Measurements from ENCODE around the gene HSPA1A. TPM values are rescaled to one million over a fixed set of nuclear protein-coding genes. Genes with fewer than 3 reads are reported as not detected.
"Not testable (repeated sequence)": the region's sequence is repeated elsewhere in the genome, so short reads cannot be mapped to it uniquely, and the experiment has no call there.

HSPA1A gene
- total RNA-seq, 1 donor from 2014 or later, result 116 TPM

GRCh38 chr6:31814677-31815024 lies 692 bp upstream of the HSPA1A start:
- DNase-seq (ENCODE audit: low read depth), result peak; percentile 96
- TF ChIP-seq CTCF (conservative IDR thresholded peaks at IDR 0.05; ENCODE audit: low read depth, low read length), result no peak
- peak overlapping the region; percentile 61 for H3K4me3 ChIP-seq (ENCODE audit: low read depth, low read length)

GRCh38 chr6:31817133-31817928 lies 2.0 kb downstream of the HSPA1A start:
- H3K4me3 ChIP-seq (ENCODE audit: low read depth, low read length), result peak overlapping the region; percentile 43
- DNase-seq (ENCODE audit: low read depth), result not testable (repeated sequence)

- DNase-seq (ENCODE audit: low read depth), result not testable (repeated sequence)
- H3K4me3 ChIP-seq (ENCODE audit: low read depth, low read length), result peak overlapping the region; percentile 43
Observed at GRCh38 chr6:31817929-31818511, 2.7 kb downstream of the HSPA1A start.

- TF ChIP-seq CTCF (conservative IDR thresholded peaks at IDR 0.05; ENCODE audit: low read depth, low read length), result no peak
- no peak overlapping the region for H3K4me3 ChIP-seq (ENCODE audit: low read depth, low read length)
- no peak for DNase-seq (ENCODE audit: low read depth)
Observed at GRCh38 chr6:31819871-31820299, 4.5 kb downstream of the HSPA1A start.

GRCh38 chr6:31820399-31820798 lies 5.1 kb downstream of the HSPA1A start:
- not testable (repeated sequence) for H3K4me3 ChIP-seq (ENCODE audit: low read depth, low read length)

GRCh38 chr6:31821301-31822035 lies 6.1 kb downstream of the HSPA1A start:
- TF ChIP-seq CTCF (conservative IDR thresholded peaks at IDR 0.05; ENCODE audit: low read depth, low read length), result no peak
- H3K4me3 ChIP-seq (ENCODE audit: low read depth, low read length), result peak overlapping the region; percentile 68
- DNase-seq (ENCODE audit: low read depth), result no peak

More at GRCh38 chr6:31820399-31820798, 5.1 kb downstream of the HSPA1A start:
- DNase-seq (ENCODE audit: low read depth), result not testable (repeated sequence)

GRCh38 chr6:31822036-31822821 lies 6.9 kb downstream of the HSPA1A start:
- H3K4me3 ChIP-seq (ENCODE audit: low read depth, low read length), result peak overlapping the region; percentile 68
- no peak for DNase-seq (ENCODE audit: low read depth)
- no peak for TF ChIP-seq CTCF (conservative IDR thresholded peaks at IDR 0.05; ENCODE audit: low read depth, low read length)

GRCh38 chr6:31823592-31824196 lies 8.4 kb downstream of the HSPA1A start:
- H3K4me3 ChIP-seq (ENCODE audit: low read depth, low read length), result not testable (repeated sequence)

More at GRCh38 chr6:31823592-31824196, 8.4 kb downstream of the HSPA1A start:
- DNase-seq (ENCODE audit: low read depth), result not testable (repeated sequence)

Data from epithelial cell of proximal tubule (primary cell).